Measurements from ENCODE around the gene SLC4A1AP.

GRCh38 chr2:27638709-27639108 lies 25.0 kb upstream of the SLC4A1AP start:
- TF ChIP-seq CTCF (IDR thresholded peaks at IDR 0.05; ENCODE audit: insufficient read depth, low read length): no peak
- TF ChIP-seq REST (IDR thresholded peaks at IDR 0.05; ENCODE audit: insufficient replicate concordance, low read depth): no peak
